Erythroblast (primary cell): ENCODE data around the gene TMEM45B.

Experiments
- GATA1 ChIP-seq: IDR thresholded peaks from 2 replicates; pipeline ENCODE4 v1.6.1; 2011; ENCODE audit warnings: low read depth, mild to moderate bottlenecking, control low read depth, low read length, moderate library complexity
- POLR2A ChIP-seq: IDR thresholded peaks from 2 replicates; pipeline ENCODE4 v1.6.1; 2011; ENCODE audit warnings: mild to moderate bottlenecking, low read length

DNA sequence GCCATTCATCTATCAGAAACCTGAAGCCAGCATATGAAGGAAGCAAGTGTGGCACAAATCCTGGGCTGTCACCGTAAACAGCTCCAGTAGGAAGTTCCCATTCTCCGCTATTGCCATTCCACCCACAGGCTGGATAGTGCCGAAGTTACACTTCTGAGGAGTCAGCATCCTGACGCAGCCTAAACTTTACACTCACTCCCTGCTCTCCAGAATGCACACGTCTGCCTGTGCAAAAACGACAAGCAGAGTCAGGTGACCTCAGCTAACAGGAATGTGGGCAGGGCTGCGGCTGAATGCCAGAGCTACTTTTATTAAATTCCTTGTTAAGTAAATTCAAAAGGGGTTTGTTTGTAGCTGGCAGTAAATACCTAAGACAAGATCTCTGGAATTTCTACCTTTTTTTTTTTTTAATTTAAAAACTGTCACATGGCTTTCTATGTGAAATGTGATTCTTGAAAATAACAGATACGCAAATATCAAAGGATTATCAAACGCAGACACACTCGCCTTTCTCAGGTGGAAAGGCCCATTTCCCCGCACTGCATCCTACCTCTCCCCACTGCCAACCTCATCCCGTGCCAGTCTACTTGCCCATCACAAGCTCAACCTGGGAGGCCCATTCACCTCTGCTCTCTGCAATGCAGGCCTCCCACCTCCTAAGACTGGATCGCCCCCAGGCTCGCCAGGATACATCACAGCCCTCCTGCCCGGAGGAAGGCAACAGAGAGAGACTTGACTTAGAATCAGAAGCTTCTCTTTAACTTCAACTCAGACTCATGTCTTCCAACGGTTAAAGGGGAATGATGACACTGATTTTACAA lies 46.3 kb downstream of the TMEM45B start:
- TF ChIP-seq GATA1: no peak
- no peak for TF ChIP-seq POLR2A
